Measurements from ENCODE around the gene CCSER1.

- TF ChIP-seq, protein P1, sequence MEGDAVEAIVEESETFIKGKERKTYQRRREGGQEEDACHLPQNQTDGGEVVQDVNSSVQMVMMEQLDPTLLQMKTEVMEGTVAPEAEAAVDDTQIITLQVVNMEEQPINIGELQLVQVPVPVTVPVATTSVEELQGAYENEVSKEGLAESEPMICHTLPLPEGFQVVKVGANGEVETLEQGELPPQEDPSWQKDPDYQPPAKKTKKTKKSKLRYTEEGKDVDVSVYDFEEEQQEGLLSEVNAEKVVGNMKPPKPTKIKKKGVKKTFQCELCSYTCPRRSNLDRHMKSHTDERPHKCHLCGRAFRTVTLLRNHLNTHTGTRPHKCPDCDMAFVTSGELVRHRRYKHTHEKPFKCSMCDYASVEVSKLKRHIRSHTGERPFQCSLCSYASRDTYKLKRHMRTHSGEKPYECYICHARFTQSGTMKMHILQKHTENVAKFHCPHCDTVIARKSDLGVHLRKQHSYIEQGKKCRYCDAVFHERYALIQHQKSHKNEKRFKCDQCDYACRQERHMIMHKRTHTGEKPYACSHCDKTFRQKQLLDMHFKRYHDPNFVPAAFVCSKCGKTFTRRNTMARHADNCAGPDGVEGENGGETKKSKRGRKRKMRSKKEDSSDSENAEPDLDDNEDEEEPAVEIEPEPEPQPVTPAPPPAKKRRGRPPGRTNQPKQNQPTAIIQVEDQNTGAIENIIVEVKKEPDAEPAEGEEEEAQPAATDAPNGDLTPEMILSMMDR (IDR thresholded peaks at IDR 0.05; ENCODE audit: insufficient read depth, low read length, poor library complexity, severe bottlenecking), result no peak
- no peak for TF ChIP-seq EZH2phosphoT487 (conservative IDR thresholded peaks at IDR 0.05; ENCODE audit: low read length)
Measured at GRCh38 chr4:90780193-90780592, 653.0 kb downstream of the CCSER1 start.

All from SU-DHL-6 (cell line).